HG03469 (cell line): Measurements from ENCODE around the gene PDCL3.

ENCODE experiments used
- ATAC-seq: cut with Tn5 transposase; IDR thresholded peaks from one replicate; pipeline ENCODE4 v1.9.1; 2021; ENCODE audit warnings: mild to moderate bottlenecking, moderate library complexity, moderate number of reproducible peaks; ENCODE audit not compliant: unreplicated experiment

The PDCL3 gene

GRCh38 chr2:100560216-100560830 is 2.5 kb upstream of the PDCL3 start:
- ATAC-seq, result no peak

DNA sequence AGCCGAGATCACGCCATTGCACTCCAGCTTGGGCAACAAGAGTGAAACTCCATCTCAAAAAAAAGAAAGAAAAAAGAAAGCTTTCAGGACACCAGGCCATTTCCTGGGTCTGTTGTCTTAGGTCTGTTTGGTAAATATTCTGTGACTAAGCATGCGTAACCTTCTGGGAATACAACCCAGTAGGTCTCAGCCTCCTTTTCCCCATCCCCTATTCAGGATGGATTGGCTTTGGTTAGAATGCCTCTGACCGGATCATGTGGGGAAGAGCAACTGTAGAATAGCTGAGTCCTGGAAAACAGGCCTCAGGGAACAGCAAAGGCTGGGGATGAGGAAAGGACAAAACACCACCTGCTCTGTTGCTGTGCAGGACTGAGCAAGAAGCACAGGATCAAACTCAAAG is 1.6 kb upstream of the PDCL3 start:
- ATAC-seq, result no peak

DNA sequence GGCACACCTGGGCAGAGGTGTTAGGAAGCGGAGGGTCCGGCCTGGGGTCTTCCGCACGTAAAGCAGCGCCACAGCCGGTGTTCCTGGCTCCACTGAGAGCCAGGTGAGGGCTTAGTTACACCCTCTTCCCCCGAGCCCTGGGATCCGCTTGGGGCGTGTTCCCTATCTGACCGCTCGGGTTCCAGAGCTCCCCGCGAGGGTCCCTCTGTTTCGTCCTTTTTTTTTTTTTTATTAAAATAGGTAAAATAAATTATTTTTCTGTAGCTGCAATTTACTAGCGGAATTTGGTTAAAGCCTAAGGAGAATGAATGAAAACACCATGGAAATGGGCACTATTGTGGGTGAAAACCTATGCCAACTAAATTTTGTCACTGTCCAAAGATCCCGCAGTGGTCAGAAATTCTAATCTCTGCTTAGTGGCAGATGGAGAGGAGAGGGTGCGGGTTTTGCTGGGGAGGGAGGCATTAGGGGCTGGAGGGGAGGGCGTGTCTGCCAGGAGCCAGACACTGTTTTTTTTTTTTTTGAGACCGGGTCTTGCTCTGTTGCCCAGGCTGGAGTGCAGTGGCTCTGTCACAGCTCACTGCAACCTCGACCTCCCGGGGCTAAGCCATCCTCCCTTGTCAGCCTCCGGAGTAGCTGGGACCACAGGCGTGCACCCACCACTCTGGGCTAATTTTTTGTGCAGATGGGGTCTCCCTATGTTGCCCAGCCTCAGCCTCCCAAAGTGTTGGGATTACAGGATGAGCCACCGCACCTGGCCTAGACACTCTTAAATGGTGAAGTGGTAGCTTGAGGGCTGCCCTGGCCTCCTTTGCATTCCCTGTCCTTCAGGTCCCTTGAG is 834 bp downstream of the PDCL3 start:
- peak; percentile 1 for ATAC-seq

DNA sequence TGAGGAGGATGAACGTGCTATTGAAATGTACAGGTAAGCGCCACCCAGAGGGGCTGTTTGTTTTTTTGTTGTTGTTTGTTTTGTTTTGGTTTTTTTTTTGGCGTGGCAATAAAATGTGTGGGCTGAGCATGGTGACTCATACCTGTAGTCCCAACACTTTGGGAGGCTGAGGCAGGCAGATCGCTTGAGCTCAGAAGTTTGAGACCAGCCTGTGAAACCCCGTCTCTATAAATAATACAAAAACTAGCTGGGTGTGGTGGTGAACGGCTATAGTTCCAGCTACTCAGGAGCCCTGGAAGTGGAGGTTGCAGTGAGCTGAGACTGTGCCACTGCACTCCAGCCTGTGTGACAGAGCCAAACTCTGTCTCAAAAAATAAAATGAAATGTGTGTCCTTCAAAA is 6.2 kb downstream of the PDCL3 start:
- no peak for ATAC-seq

DNA sequence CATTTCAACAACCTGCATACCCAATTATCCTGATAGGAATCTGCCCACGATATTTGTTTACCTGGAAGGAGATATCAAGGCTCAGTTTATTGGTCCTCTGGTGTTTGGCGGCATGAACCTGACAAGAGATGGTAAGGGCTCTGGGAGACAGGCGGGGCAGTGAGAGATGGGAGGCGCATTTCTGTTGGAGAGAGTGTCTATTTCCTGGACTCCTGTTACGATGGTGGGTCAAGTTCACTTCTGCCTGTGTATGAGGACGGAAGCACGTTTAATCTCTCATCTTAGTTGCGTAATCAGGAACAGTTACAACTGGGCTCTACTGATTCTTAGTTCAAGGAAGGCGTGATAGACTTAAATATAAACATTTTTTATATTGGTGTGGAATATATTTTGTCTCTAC is 8.9 kb downstream of the PDCL3 start:
- ATAC-seq, result no peak

DNA sequence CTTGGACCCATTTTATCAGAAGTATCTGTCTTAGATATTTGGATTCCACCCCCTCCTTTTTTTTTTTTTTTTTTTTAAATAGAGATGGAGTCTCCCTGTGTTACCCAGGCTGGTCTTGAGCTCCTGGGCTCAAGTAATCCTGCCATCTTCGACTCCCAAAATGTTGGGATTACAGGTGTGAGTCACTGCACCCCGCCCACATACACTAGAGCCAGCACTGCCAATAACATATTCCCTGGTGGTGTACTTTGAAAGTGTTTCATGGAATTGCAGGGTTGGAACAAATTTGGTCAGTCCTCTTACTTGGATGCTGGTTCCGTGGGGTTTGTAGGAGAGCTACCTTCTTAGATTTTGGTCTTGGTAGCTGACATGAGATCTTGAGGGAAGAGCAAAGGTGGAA is 15.0 kb downstream of the PDCL3 start:
- no peak for ATAC-seq

GRCh38 chr2:100580367-100581276 is 17.8 kb downstream of the PDCL3 start:
- ATAC-seq, result peak; percentile 55

DNA sequence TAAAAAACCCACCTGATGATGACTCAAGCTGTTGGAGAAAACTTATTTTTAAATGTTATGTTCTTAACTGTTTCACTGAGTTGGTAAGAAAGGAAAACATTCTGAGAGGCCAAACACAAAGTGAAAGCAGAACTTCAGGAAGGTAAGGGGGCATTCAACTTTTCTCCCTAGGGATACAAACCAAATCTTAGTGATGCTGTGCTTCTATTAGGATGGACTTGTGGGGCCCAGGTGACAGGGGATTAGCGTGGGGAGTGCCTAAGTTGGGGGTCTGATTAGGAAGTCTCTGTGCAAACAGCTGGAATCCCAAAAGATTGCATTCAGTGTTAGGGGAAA is 18.5 kb downstream of the PDCL3 start:
- ATAC-seq, result no peak

DNA sequence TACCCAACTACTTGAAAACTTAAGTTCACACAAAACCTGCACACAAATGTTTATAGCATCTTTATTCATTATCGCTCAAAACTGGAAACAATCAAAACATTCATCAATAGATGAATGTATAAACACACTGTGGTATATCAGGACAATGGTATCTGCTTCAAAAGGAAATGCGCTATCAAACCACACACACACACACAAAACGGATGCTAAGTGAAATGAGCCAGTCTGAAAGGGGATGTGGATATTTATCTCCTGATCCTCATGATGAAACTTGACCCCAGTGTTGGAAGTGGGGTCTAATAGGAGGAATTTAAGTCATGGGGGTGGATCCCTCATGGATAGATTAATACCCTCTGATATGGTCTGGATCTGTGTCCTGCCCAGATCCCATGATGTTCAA is 22.0 kb downstream of the PDCL3 start:
- ATAC-seq, result no peak

DNA sequence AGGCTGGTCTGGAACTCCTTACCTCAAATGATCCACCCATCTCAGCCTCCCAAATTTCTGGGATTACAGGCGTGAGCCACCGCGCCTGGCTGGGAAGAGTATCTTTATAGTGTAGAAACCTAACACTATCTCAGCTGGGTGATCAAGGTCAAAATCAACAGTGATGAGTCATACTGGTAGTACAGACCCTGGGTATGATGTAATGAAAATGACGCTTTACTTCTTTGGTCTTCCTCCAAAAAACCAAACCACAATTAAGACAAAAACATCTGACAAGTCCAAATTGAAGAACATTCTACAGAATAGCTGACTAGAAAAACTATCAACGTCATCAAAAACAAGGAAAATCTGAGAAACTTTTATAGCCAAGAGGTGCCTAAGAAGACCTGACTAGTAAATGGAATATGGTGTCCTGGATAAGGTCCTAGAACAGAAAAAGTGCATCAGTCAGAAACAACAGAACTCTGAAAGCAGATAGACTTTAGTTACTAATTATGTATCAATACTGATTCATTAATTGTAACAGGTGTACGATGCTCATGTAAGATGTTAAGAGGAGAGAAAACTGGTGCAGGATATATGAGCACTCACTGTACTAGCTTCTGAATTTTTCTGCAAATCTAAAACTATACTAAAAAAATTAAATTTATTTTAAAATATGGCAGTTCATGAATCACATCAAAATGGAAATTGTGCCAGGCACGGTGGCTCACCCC is 25.4 kb downstream of the PDCL3 start:
- ATAC-seq, result no peak

DNA sequence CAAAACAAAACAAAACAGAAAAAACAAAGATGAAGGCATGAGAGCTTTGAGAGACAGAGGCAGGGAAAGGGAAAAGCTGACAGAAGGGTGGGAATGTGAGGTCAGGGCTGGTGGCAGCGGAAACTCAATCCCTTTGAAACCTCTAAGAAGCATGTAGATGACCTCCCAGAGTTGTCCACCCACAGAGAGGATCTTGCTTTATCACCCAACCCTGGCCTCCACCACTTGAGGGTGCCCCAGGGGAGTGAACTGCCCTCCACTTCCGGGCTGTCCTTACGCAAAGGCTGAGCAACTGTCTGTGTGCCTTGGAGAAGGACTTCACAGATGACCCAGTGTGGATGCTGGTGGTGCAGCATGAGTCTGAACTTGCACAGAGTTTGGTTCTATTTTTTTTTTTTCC is 26.7 kb downstream of the PDCL3 start:
- no peak for ATAC-seq

GRCh38 chr2:100592226-100592625 is 29.4 kb downstream of the PDCL3 start:
- ATAC-seq, result no peak

DNA sequence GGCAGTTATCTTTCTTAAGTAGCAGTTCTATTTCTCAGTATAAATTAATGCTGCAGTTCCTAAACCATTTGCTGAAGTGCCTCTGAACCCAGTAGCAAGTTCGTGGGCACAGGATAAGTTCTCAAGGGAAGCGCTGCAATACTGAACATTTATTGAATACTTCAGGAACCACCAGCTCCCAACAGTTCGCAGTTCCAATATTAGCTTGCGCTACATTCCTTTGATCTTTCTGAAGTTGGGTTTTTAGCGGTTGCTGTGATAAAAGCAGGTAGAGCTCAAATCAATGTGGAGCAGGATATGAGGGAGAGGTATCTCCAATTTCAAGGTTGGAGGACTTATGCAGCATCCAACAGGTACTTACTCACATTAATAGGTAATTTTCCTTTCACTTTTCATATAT is 33.7 kb downstream of the PDCL3 start:
- ATAC-seq, result no peak

GRCh38 chr2:100599566-100599965 is 36.8 kb downstream of the PDCL3 start:
- no peak for ATAC-seq

GRCh38 chr2:100601661-100602060 is 38.9 kb downstream of the PDCL3 start:
- no peak for ATAC-seq

- ATAC-seq, result no peak
These were observed 40.6 kb downstream of the PDCL3 start for GRCh38 chr2:100603414-100603813.

DNA sequence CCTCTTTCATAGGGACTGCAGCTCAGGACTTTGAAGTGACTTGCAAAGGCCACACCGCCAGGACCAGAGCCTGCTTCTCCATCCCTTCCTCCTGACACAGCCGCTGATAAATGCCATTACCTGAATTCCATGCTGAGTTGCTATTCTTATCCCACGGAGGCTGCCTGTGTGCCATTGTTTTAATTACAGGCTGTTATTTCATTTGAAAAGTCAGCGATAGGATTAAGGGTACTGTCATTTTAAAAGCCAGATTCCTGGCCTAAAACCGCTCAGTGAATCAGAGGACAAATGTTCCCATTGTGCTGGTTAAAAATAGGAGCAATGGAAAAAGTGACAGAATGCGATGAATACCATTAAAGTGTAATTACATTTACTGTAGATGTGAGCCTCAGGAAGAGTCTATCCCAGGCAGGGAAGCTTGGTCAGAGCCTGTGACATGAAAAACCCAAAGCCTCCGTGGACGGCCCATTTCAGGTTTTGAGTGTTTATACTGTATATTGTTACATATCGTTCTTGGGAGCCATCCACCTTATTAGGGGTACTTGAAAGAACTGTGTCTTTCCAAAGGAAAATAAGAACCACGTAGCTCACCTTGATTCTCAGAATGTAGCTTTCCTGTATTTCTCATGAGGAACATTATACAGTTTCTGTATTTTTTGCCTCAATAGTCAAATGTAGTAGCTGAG is 41.3 kb downstream of the PDCL3 start:
- no peak for ATAC-seq

- no peak for ATAC-seq
These were observed 43.5 kb downstream of the PDCL3 start for GRCh38 chr2:100606332-100606725.

DNA sequence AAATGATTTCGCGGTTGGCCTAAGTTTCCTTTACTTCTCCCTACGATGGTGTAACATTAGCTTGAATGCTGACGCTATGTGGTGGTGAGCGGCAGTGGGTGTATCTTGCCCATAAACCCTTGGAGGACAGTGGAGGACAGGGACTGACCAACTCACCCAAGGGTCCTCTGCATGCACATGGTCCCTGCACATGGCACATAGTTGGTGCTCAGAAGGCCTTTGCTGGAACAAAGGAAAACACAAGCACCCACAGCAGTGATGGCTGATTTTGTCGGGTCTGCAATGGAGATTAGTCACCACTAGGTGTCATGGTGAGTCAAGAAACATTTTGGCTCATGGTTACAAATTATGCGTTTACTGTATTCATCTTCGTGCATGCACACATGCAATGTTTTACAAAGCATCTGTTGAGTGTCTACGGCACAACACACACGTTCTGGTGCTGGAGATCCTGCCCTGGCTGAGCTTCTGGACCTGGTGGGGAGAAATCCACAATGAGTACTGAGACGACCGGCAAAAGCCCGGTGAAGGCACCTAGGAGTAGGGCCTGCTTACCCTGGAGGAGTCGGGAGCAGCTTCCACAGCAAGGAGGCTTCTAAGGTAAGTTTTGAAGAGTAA is 44.0 kb downstream of the PDCL3 start:
- ATAC-seq, result no peak

GRCh38 chr2:100610381-100610831 is 47.6 kb downstream of the PDCL3 start:
- ATAC-seq, result no peak
